Hematopoietic multipotent progenitor cell treated with erythropoietin and hydrocortisone succinate and interleukin-3 and kit ligand, for 8 days (in vitro differentiated cells): ENCODE measurements around the gene IFNA7.
A peak's percentile ranks its signal among the peaks of the same experiment; 100 is the strongest.
"Not testable (repeated sequence)": the region's sequence is repeated elsewhere in the genome, so short reads cannot be mapped to it uniquely, and the experiment has no call there.

ENCODE experiments used
- DNase-seq: peaks from one replicate; pipeline ENCODE4 v3.0.0-alpha.2; 2015

Gene IFNA7

DNA sequence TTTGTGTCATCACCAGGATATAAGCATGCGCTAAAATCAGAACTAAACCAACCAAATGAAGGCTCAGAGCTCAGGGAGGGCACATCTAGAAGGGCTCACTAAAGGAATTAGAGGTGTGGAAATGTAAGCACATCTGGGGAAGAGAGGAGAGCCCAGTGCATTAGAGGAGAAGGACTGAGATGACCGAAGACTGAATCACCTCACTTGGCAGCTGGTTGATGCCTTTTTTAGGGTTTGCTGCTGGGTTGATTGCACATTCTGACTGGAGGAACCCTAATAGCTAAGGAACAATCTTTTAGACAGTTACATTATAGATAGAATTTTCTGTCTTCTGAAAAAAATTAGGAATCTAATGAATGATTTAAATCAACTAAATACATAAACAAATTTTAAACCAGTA is 27.3 kb downstream of the IFNA7 start:
- no peak for DNase-seq

DNA sequence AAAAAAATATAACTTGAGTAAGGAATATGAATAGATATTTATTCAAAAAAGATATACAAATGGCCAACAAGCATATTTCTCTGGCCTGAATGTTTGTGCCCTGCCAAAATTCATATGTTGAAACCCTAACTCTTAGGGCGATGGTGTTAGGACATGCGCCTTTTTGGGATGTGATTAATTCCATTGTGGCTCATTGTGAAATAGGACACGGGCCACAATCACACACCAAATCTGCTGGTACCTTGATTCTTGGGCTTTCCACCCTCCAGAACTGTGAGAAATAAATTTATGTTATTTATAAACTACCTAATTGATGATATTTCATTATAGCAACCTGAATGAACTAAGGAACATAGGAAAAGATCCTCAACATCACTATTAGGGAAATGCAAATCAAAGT is 29.8 kb downstream of the IFNA7 start:
- DNase-seq, result no peak

DNA sequence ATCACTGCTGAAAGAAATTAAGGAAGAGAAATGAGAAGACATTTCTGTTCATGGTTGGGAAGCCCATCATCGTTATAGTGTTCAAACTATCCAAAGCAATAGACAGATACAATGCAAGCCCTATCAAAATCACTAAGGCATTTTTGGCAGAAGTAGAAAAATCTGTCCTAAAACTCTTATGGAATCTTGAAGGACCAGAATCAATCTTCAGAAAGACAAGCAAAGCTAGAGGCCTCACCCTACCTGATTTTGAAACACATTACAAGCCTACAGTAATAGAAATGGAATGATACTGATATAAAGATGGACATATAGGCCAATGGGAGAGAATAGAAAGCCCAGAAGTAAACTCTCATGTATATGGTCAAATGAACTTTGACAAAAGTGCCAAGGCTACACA is 30.7 kb downstream of the IFNA7 start:
- no peak for DNase-seq

DNA sequence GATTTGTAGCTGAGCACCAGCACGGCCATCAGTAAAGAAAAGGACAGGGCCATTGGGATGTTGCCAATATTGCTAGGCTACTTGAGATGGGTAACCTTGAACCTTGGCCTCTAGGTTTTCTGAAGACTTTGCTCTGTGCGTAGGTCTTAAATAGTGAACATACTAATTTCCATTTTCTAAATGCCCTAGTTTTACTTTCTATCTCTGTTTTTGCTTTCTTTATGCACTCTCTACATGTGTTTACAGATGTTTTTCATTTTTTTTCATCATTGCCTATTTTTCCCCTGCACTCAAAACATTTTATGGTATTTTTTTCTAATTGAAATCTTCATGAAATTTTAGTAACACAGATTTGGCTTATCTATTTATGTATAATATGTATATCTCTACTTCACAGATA is 35.4 kb downstream of the IFNA7 start, which contains the start of gene IFNA21:
TSS of gene IFNA21 (minus strand) at position 101 of the 400 bp plus-strand sequence. CDS start at position 53, 48 bp downstream.
- not testable (repeated sequence) for DNase-seq

DNA sequence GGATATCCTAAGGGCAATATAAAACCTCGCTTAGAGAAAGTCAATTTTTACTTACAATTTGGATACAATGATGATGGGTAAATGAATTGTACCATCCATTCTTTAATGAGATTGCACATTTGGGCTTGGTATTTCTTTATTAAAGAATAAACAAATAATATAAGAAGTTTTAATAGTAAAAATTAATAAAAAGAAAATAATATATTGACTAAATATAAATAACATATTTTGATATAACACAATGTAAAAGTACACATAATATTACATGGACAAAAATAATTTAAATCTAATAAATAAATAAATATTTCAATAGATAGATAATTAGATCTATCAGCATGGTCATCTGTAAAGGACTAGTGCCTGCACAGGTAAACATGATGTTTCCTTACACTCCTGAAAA is 36.5 kb downstream of the IFNA7 start:
- no peak for DNase-seq

DNA sequence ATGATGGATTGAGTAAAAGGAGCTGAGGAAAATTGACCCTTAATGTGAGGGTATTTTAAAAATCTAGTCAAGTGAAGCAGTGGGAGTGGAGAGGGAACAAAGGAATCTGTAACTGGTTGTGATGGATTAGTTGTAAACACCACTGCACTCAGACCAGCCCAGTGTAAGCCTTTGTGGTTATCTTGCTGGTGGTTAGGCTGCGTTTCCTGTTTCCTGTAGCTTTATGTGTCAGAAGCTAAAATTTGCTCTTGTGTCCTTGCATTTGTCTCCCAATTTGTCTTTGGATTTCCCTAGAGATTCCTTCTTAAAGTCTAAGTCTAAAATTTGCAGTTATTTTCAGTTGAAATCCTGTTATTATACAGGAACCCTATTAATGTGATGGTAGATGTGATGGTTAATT is 41.8 kb downstream of the IFNA7 start:
- DNase-seq, result peak; percentile 41

DNA sequence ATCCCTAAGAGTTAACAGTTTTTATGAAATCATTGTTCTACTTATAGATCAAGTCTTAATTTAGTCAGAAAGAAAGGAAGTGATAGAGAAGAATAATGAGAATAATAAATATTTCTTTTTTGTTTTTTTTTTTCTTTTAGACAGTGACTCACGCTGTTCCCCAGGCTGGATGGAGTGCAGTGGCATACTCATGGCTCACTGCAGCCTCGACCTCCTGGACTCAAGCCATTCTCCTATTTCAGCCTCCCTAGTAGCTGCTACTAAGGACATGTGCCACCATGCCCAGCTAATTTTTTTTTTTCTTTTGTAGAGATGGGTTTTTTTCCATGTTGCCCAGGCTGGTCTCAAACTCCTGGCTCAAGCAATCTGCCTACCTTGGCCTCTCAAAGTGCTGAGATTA is 46.5 kb downstream of the IFNA7 start:
- no peak for DNase-seq

DNA sequence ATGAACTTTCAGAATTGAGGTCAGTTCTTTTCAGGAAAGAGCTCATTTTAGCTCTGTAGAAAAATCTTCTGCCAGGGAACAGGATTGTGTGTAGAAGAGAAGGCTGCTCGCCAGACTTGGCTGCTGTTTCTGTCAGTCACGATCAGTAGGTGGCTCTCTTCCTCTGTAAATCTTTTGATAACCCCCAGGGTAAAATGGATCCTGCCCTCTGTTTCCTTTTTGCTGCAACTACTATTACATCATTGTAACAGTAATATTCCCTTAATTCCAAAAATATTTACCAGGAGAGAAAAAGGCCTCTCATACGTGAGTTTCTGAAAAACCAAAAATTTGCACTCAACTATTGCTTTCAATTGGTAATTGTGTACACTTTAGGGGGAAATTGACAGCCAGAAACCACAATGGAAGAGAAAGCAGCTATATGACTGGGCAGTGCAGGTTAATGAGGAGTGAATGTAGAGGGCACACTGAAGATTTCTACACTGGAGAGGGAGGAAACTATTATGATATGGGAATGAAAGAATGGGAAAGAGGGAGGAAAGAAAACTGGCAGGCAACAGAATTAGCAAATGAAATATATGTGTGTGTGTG is 47.9 kb downstream of the IFNA7 start:
- peak; percentile 44 for DNase-seq

DNA sequence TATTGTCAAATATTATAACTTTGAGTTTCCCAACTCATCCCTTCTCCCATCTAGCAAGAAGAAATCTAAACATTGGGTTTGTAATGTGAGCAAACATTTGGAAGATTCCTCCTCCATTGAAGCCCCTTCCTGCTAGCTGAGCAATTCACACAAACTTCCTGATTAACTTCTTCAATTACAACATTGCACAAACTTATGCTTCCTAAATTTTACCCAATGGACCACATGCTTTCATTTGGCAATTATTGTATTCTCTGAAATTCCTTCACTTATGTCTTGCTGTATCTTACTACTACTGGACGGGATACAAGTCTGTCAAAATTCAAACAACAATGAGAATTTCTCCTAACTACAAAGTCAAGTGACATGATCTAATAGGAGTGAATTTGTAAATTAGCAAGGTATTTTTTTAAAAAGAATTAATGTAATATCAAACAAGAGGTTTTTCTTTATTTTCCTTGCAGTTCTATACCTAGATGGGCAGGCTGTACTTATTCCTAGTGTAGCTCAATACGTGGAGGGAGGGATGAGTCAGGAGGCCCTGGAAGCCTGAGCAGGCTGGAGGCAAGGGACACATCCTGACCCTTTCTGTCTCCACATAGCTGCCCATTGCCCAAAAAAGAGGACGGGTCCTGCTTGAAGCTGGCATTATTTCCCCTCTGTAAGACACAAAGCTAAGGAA is 48.5 kb downstream of the IFNA7 start:
- DNase-seq, result no peak
